NCI-H2196 (cell line): Measurements from ENCODE around the gene FUZ.
A peak's percentile ranks its signal among the peaks of the same experiment; 100 is the strongest.

ENCODE experiments used
- DNase-seq: peaks from one replicate; lab custom pipeline; 2025; ENCODE audit not compliant: unreplicated experiment; lab: John Stamatoyannopoulos, UW

Gene FUZ

GRCh38 chr19:49812997-49813861, at the start of gene FUZ:
TSS of gene FUZ (minus strand) at chr19:49813292. CDS start at chr19:49813106, 186 bp downstream.
- DNase-seq = peak; percentile 97

- no peak for DNase-seq
Observed at GRCh38 chr19:49862391-49863253, 49.5 kb upstream of the FUZ start.

- no peak for DNase-seq
Observed at GRCh38 chr19:49861541-49862378, 48.7 kb upstream of the FUZ start.

GRCh38 chr19:49861107-49861506, 48.0 kb upstream of the FUZ start:
- DNase-seq = no peak

GRCh38 chr19:49860336-49861102, 47.4 kb upstream of the FUZ start:
- no peak for DNase-seq

GRCh38 chr19:49859682-49860335, 46.7 kb upstream of the FUZ start:
- DNase-seq = no peak

- no peak for DNase-seq
Observed at GRCh38 chr19:49858088-49858985, 45.2 kb upstream of the FUZ start.

- no peak for DNase-seq
Observed at GRCh38 chr19:49857838-49858087, 44.7 kb upstream of the FUZ start.

- no peak for DNase-seq
Observed at GRCh38 chr19:49857061-49857837, 44.2 kb upstream of the FUZ start.

GRCh38 chr19:49856574-49857021, 43.5 kb upstream of the FUZ start:
- DNase-seq = no peak

GRCh38 chr19:49855676-49856573, 42.8 kb upstream of the FUZ start:
- no peak for DNase-seq

GRCh38 chr19:49855277-49855675, 42.2 kb upstream of the FUZ start:
- no peak for DNase-seq

GRCh38 chr19:49854378-49855263, 41.5 kb upstream of the FUZ start:
- no peak for DNase-seq

GRCh38 chr19:49853852-49854377, 40.8 kb upstream of the FUZ start:
- no peak for DNase-seq

- DNase-seq = no peak
Observed at GRCh38 chr19:49852631-49853126, 39.6 kb upstream of the FUZ start.
